Measurements from ENCODE around the gene SAMD8. TPM values are rescaled to one million over a fixed set of nuclear protein-coding genes. Genes with fewer than 3 reads are reported as not detected.

SAMD8 gene
- total RNA-seq, 1 donor, result 38.1 TPM

DNA sequence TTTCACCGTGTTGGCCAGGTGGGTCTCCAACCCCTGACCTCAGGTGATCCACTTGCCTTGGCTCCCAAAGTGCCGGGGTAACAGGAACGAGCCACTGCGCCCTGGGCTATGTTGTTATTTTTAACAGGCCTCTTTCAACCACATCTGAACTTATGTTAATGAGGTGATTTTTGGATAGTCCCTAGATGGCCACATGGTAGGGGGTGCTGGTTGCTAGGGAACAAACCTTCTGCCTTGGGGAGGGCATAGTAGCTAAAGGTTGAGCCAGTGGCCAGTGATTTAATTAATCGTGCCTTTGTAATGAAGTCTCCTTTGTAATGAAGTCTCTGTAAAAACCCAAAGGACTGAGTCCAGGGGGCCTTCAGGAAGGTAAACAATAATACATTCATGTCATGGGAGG, 115.2 kb downstream of the SAMD8 start:
- no peak for DNase-seq (ENCODE audit: low read depth)
- TF ChIP-seq, protein P1, sequence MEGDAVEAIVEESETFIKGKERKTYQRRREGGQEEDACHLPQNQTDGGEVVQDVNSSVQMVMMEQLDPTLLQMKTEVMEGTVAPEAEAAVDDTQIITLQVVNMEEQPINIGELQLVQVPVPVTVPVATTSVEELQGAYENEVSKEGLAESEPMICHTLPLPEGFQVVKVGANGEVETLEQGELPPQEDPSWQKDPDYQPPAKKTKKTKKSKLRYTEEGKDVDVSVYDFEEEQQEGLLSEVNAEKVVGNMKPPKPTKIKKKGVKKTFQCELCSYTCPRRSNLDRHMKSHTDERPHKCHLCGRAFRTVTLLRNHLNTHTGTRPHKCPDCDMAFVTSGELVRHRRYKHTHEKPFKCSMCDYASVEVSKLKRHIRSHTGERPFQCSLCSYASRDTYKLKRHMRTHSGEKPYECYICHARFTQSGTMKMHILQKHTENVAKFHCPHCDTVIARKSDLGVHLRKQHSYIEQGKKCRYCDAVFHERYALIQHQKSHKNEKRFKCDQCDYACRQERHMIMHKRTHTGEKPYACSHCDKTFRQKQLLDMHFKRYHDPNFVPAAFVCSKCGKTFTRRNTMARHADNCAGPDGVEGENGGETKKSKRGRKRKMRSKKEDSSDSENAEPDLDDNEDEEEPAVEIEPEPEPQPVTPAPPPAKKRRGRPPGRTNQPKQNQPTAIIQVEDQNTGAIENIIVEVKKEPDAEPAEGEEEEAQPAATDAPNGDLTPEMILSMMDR (IDR thresholded peaks at IDR 0.05; ENCODE audit: insufficient read depth, low read length), result no peak
- no peak overlapping the region for H3K4me3 ChIP-seq (ENCODE audit: low read depth, low read length)

DNA sequence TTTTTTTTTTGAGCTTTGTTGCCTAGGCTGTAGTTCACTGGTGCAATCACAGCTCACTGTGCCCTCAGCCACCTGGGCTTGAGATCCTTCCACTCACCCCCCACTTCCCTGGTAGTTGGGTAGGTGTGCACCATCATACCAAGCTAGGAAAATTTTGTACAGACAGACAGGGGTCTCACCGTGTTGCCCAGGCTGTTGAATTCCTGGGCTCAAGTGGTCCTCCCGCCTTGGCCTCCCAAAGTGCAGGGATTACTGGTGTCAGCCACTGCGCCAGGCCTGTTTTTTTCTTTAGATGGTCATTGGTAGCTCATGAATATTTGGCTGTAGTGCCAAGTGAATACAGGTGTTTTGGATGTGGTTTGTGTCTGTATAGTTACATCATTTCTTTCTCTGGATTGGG, 116.8 kb downstream of the SAMD8 start:
- no peak overlapping the region for H3K4me3 ChIP-seq (ENCODE audit: low read depth, low read length)
- TF ChIP-seq, protein P1 (IDR thresholded peaks at IDR 0.05; ENCODE audit: insufficient read depth, low read length), result no peak
- no peak for DNase-seq (ENCODE audit: low read depth)

DNA sequence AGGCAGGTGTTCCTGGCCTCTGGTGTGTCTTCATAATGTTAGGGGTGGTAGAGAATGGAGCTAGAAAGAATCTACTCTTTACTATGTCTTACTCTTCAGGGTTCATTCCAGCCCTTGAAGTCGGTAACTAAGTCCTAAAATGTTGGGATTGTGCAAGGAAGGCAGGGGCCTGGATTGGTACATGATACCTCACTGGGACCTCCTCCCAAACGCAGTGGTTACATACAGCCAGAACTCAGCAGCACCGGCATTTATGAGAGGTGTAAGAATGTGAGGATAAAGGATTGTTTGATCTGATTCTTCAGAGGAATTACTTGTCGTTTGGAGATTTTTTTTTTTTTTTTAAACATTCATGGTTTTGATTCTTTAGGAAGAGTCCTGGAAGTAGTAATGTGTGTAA, 117.4 kb downstream of the SAMD8 start:
- TF ChIP-seq, protein P1 (IDR thresholded peaks at IDR 0.05; ENCODE audit: insufficient read depth, low read length), result no peak
- H3K4me3 ChIP-seq (ENCODE audit: low read depth, low read length), result no peak overlapping the region
- DNase-seq (ENCODE audit: low read depth), result no peak

DNA sequence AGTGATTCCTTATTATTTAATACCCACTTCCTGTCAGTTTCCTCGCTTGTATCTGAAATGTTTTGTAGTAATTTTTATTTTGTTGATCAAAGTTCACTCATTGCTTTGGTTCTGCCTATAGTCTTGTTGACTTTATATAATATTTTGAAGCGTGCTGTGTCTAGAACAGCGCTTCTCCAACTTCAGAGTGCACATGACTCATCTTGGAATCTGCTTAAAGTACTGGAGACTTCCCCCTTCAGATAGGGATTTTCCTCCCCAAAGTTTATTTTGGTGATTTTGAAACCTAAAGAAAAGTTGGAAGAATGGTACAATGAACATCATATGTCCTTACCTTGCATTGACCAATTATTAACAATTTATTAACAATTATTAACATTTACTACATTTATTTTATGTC, 118.5 kb downstream of the SAMD8 start:
- TF ChIP-seq, protein P1 (IDR thresholded peaks at IDR 0.05; ENCODE audit: insufficient read depth, low read length), result no peak
- H3K4me3 ChIP-seq (ENCODE audit: low read depth, low read length), result no peak overlapping the region
- peak; percentile 52 for DNase-seq (ENCODE audit: low read depth)

DNA sequence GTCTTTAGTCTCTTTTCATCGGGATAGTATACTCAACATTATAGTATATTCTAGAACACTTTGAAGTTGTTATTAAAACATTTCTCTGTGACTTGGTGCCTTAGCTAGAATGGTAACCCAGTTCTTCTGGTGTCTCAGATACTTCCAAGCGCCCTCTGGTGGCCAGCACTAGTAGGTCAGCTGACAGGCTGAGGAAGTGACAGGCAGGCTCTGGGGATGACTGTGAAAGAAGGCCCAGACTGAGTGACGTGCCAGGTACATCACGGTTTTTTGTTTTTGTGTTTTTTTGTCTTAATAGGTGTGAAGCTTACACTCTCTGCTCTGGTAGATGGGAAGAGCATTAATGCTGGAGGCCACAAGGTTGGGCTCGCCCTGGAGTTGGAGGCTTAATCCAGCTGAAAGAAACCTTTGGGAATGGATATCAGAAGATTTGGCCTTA, 119.2 kb downstream of the SAMD8 start:
- peak; percentile 89 for DNase-seq (ENCODE audit: low read depth)
- TF ChIP-seq, protein P1 (IDR thresholded peaks at IDR 0.05; ENCODE audit: insufficient read depth, low read length), result peak; percentile 90
- H3K4me3 ChIP-seq (ENCODE audit: low read depth, low read length), result no peak overlapping the region

Other genes starting within 250 kb of the SAMD8 start
- gene VDAC2, start 99.1 kb downstream of the SAMD8 start, total RNA-seq (ENCODE audit: low replicate concordance), result 94.6 and 174 TPM in 2 replicates
- gene COMTD1, start 124.3 kb downstream of the SAMD8 start, total RNA-seq (ENCODE audit: low replicate concordance), result 7.0 and 16.3 TPM in 2 replicates